ENCODE results near the gene VAMP8. TPM values are rescaled to one million over a fixed set of nuclear protein-coding genes. Genes with fewer than 3 reads are reported as not detected.
A peak's percentile ranks its signal among the peaks of the same experiment; 100 is the strongest.
"Not testable (repeated sequence)": the region's sequence is repeated elsewhere in the genome, so short reads cannot be mapped to it uniquely, and the experiment has no call there.

VAMP8 gene
- total RNA-seq, 1 experiment from 2014 or later, result not detected

- peak within 1 kb of the TSS; percentile 57 for H3K27ac ChIP-seq (ENCODE audit: low read depth, low read length, poor library complexity, severe bottlenecking)
- H3K9me3 ChIP-seq (ENCODE audit: low read depth, low read length, poor library complexity, severe bottlenecking), result no peaks in the 10 kb centered on the region
- peaks cover 11% of the 10 kb centered on the region for H3K4me1 ChIP-seq (ENCODE audit: insufficient read depth, low read length, poor library complexity, severe bottlenecking)
- DNase-seq (ENCODE audit: low spot score), result peak; percentile 95
- intact Hi-C loops (cut with micrococcal nuclease; ENCODE audit: unreplicated experiment), result no loop called here
- H3K36me3 ChIP-seq (ENCODE audit: insufficient read depth, low read length, poor library complexity, severe bottlenecking), result peaks cover 8% of the 10 kb centered on the region
- BruUV-seq (replicated peaks), result no TSS peak
- CTCF ChIA-PET, result no interaction called here
- peak within 1 kb of the TSS; percentile 64 for H3K4me3 ChIP-seq (ENCODE audit: low read depth, low read length, poor library complexity, severe bottlenecking)
- no peaks in the 10 kb centered on the region for H3K27me3 ChIP-seq (replicated peaks; ENCODE audit: insufficient read depth, low read depth, low read length, poor library complexity)
- no peak for TF ChIP-seq EZH2 (IDR thresholded peaks at IDR 0.05; ENCODE audit: borderline replicate concordance, low read depth, low read length, poor library complexity, severe bottlenecking)
- TF ChIP-seq CTCF (conservative IDR thresholded peaks at IDR 0.05; ENCODE audit: low read depth, low read length), result peak; percentile 18; the same call in 1 of the 2 replicates
- POLR2A ChIA-PET (ENCODE audit: low non-redundant PET), result no interaction called here
Measured at GRCh38 chr2:85602476-85603234, 25.3 kb downstream of the VAMP8 start, which contains the start of gene TMEM150A. Gene TMEM150A (minus strand): TSS chr2:85602698. CDS start chr2:85601948, 750 bp downstream.

GRCh38 chr2:85604133-85604444 is 26.7 kb downstream of the VAMP8 start:
- BruUV-seq (replicated peaks); POLR2A ChIA-PET (ENCODE audit: low non-redundant PET); H3K27ac ChIP-seq (ENCODE audit: low read depth, low read length, poor library complexity, severe bottlenecking); H3K9me3 ChIP-seq (ENCODE audit: low read depth, low read length, poor library complexity, severe bottlenecking); intact Hi-C loops (cut with micrococcal nuclease; ENCODE audit: unreplicated experiment); DNase-seq (ENCODE audit: low spot score); H3K27me3 ChIP-seq (replicated peaks; ENCODE audit: insufficient read depth, low read depth, low read length, poor library complexity); H3K4me3 ChIP-seq (ENCODE audit: low read depth, low read length, poor library complexity, severe bottlenecking): not testable (repeated sequence)
- peaks cover 15% of the 10 kb centered on the region for H3K36me3 ChIP-seq (ENCODE audit: insufficient read depth, low read length, poor library complexity, severe bottlenecking)
- H3K4me1 ChIP-seq (ENCODE audit: insufficient read depth, low read length, poor library complexity, severe bottlenecking), result peaks cover 11% of the 10 kb centered on the region
- CTCF ChIA-PET, result interaction anchor here (0.6 kb wide), 1 partner anchor 33 kb away, joined by 3 read pairs; no protein-coding TSS in a partner anchor

GRCh38 chr2:85604568-85605339 is 27.4 kb downstream of the VAMP8 start:
- H3K27me3 ChIP-seq (replicated peaks; ENCODE audit: insufficient read depth, low read depth, low read length, poor library complexity), result no peaks in the 10 kb centered on the region
- H3K9me3 ChIP-seq (ENCODE audit: low read depth, low read length, poor library complexity, severe bottlenecking), result no peaks in the 10 kb centered on the region
- peak overlapping the region; percentile 47 for H3K27ac ChIP-seq (ENCODE audit: low read depth, low read length, poor library complexity, severe bottlenecking)
- no peak overlapping the region for H3K4me3 ChIP-seq (ENCODE audit: low read depth, low read length, poor library complexity, severe bottlenecking)
- DNase-seq (ENCODE audit: low spot score), result no peak
- H3K36me3 ChIP-seq (ENCODE audit: insufficient read depth, low read length, poor library complexity, severe bottlenecking), result peaks cover 19% of the 10 kb centered on the region
- BruUV-seq (replicated peaks), result no TSS peak
- ChIA-PET CTCF (no interaction called here), POLR2A (ENCODE audit: low non-redundant PET) (no interaction called here)
- H3K4me1 ChIP-seq (ENCODE audit: insufficient read depth, low read length, poor library complexity, severe bottlenecking), result peaks cover 11% of the 10 kb centered on the region
- intact Hi-C loops (cut with micrococcal nuclease; ENCODE audit: unreplicated experiment), result no loop called here
- no peak for TF ChIP-seq EZH2 (IDR thresholded peaks at IDR 0.05; ENCODE audit: borderline replicate concordance, low read depth, low read length, poor library complexity, severe bottlenecking)
- TF ChIP-seq CTCF (conservative IDR thresholded peaks at IDR 0.05; ENCODE audit: low read depth, low read length), result no peak
